K562 (cell line): Measurements from ENCODE around the gene TICAM1. TPM values are rescaled to one million over a fixed set of nuclear protein-coding genes. Genes with fewer than 3 reads are reported as not detected.
A peak's percentile ranks its signal among the peaks of the same experiment; 100 is the strongest.

Source experiments
- CBX5 ChIP-seq: IDR thresholded peaks from 2 replicates; pipeline ENCODE4 v1.6.1; 2014; ENCODE audit warnings: low read depth, borderline replicate concordance
- CHCHD3 ChIP-seq: fragments of 250-450 bp; sonication (Bioruptor Pico); IDR thresholded peaks from 2 replicates; pipeline ENCODE4 v2.1.2; 2022; ENCODE audit warnings: mild to moderate bottlenecking
- CTCF ChIP-seq, 3 experiments: IDR thresholded peaks in 2 of 3; conservative IDR thresholded peaks in 1 of 3; 2 replicates each; pipeline ENCODE4 v1.5.1; 2011 to 2012; ENCODE audit warnings: low read length in 3 of 3, mild to moderate bottlenecking in 3 of 3, control low read depth in 2 of 3, improper control_type of control experiment in 1 of 3, inconsistent platforms in 1 of 3, low read depth in 1 of 3, mixed read lengths in 1 of 3, moderate library complexity in 1 of 3; ENCODE audit not compliant: insufficient read depth in 2 of 3
- E2F4 ChIP-seq: sonication (generic); formaldehyde crosslinking; IDR thresholded peaks from 2 replicates; pipeline ENCODE4 v1.8.0; 2022; ENCODE audit warnings: mild to moderate bottlenecking, low read depth, missing genetic modification reagents
- EP400 ChIP-seq: fragments of 450-650 bp; IDR thresholded peaks from 2 replicates; pipeline ENCODE4 v1.6.1; 2017; ENCODE audit warnings: antibody characterized with exemption, mild to moderate bottlenecking, moderate library complexity
- ETS2 ChIP-seq: IDR thresholded peaks from 2 replicates; pipeline ENCODE4 v1.6.1; 2016; ENCODE audit warnings: borderline replicate concordance, missing genetic modification characterization, mild to moderate bottlenecking, moderate library complexity, missing compliant biosample characterization; ENCODE audit not compliant: poor library complexity, severe bottlenecking
- ETV1 ChIP-seq: fragments of 450-650 bp; conservative IDR thresholded peaks from 2 replicates; pipeline ENCODE4 v1.6.1; 2016; ENCODE audit warnings: missing genetic modification characterization, control low read depth, low read depth, missing compliant biosample characterization
- ETV6 ChIP-seq, 3 experiments: fragments of 150-350 bp in 1 of 3; sonication (generic) in 1 of 3; formaldehyde crosslinking in 1 of 3; IDR thresholded peaks; 2 replicates each; pipeline versions ENCODE4 v1.6.1 to v1.8.0; 2014 to 2022; ENCODE audit warnings: borderline replicate concordance in 2 of 3, low read depth in 2 of 3, antibody characterized with exemption in 1 of 3, low read length in 1 of 3, mild to moderate bottlenecking in 1 of 3, missing genetic modification reagents in 1 of 3
- HES1 ChIP-seq: fragments of 450-650 bp; IDR thresholded peaks from 2 replicates; pipeline ENCODE4 v1.6.1; 2016; ENCODE audit warnings: low read depth, mild to moderate bottlenecking, moderate library complexity
- HMGN3 ChIP-seq: IDR thresholded peaks from 2 replicates; pipeline ENCODE4 v1.6.1; 2011; ENCODE audit warnings: borderline replicate concordance, low read depth, mild to moderate bottlenecking, mixed read lengths, low read length; ENCODE audit not compliant: insufficient read length; ENCODE audit errors: extremely low read depth
- IRF1 ChIP-seq: sonication (generic); formaldehyde crosslinking; IDR thresholded peaks from 2 replicates; pipeline ENCODE4 v1.8.0; 2022; ENCODE audit warnings: missing genetic modification reagents, mild to moderate bottlenecking, borderline replicate concordance
- KDM1A ChIP-seq, 2 experiments: fragments of 450-650 bp; IDR thresholded peaks; 2 replicates each; pipeline ENCODE4 v1.6.1; 2016; ENCODE audit warnings: mild to moderate bottlenecking in 2 of 2
- KDM4B ChIP-seq, 2 experiments: fragments of 450-650 bp in 1 of 2; sonication (generic) in 1 of 2; IDR thresholded peaks; 2 replicates each; pipeline ENCODE4 v1.6.1; 2016 to 2017; ENCODE audit warnings: borderline replicate concordance in 2 of 2, antibody characterized with exemption in 1 of 2, low read depth in 1 of 2, mild to moderate bottlenecking in 1 of 2
- LEF1 ChIP-seq: fragments of 450-650 bp; IDR thresholded peaks from 2 replicates; pipeline ENCODE4 v1.6.1; 2016; ENCODE audit warnings: mild to moderate bottlenecking
- PML ChIP-seq: IDR thresholded peaks from 2 replicates; pipeline ENCODE4 v1.6.1; 2012; ENCODE audit warnings: low read length, inconsistent platforms
- POLR2A ChIP-seq: fragments of 450-650 bp; conservative IDR thresholded peaks from 2 replicates; pipeline ENCODE4 v1.6.1; 2016
- POLR2AphosphoS5 ChIP-seq: IDR thresholded peaks from 2 replicates; pipeline ENCODE4 v1.6.1; 2011; ENCODE audit warnings: mild to moderate bottlenecking, low read depth, low read length, moderate library complexity; ENCODE audit not compliant: control insufficient read depth, insufficient read depth
- SIN3A ChIP-seq, 2 experiments: fragments of 150-350 bp in 1 of 2; IDR thresholded peaks; 2 replicates each; pipeline ENCODE4 v1.6.1; 2011 to 2016; ENCODE audit warnings: borderline replicate concordance in 2 of 2, low read depth in 2 of 2, low read length in 2 of 2, mild to moderate bottlenecking in 2 of 2, moderate library complexity in 2 of 2; ENCODE audit not compliant: control insufficient read depth in 1 of 2
- SMARCA5 ChIP-seq: fragments of 450-650 bp; IDR thresholded peaks from 2 replicates; pipeline ENCODE4 v1.6.1; 2016
- ZNF239 ChIP-seq: fragments of 250-450 bp; sonication (Bioruptor Pico); IDR thresholded peaks from 2 replicates; pipeline ENCODE4 v1.4.0; 2020; ENCODE audit warnings: mild to moderate bottlenecking
- ZNF57 ChIP-seq: fragments of 450-650 bp; formaldehyde crosslinking; IDR thresholded peaks from 2 replicates; pipeline ENCODE4 v1.4.0; 2020; ENCODE audit warnings: mild to moderate bottlenecking, moderate library complexity
- polyA plus RNA-seq, 8 experiments: library from polyadenylated mRNA; depleted of rRNA in 4 of 8; stranded (reverse) in 5 of 8; unstranded in 3 of 8; fragments of >200 nt; fragmentation: Nextera tagmentation in 2 of 8; fragmentation: Illumina TruSeq in 1 of 8; extraction: Ambion mirVana in 2 of 8; extraction: Trizol in 1 of 8; gene quantifications; 2 replicates each; pipeline versions ENCODE4 v1.2.1 to v1.2.3, GENCODE V29; 2011 to 2014; ENCODE audit warnings: inconsistent platforms in 1 of 8, missing spikeins in 1 of 8
- total RNA-seq, 7 experiments: library from RNA; depleted of rRNA in 6 of 7; stranded (reverse); fragments of >200 nt in 6 of 7; fragmentation: Illumina TruSeq in 2 of 7; extraction: Trizol in 2 of 7; gene quantifications; 2 replicates each; pipeline versions ENCODE4 v1.2.1 to v1.2.3, GENCODE V29; 2011 to 2021; ENCODE audit warnings: low replicate concordance in 1 of 7

Gene TICAM1
- total and polyA plus RNA-seq, 9 of the 15 experiments (the other 6 are each of a cell fraction or from before 2014, with no cell fraction given): 0.07 to 11.6 (median 1.5) TPM

- TF ChIP-seq CTCF (IDR thresholded peaks at IDR 0.05 in 2 of 3, conservative IDR thresholded peaks at IDR 0.05 in 1 of 3; ENCODE audit: insufficient read depth in 2 of 3, low read depth in 1 of 3, low read length in 3 of 3): peak in 1 of 3 experiments; percentile 19; a peak in 1 of 6 replicates
- TF ChIP-seq KDM4B (IDR thresholded peaks at IDR 0.05; ENCODE audit: borderline replicate concordance in 2 of 2, low read depth in 1 of 2): no peak
- TF ChIP-seq KDM1A (IDR thresholded peaks at IDR 0.05): no peak
- no peak for TF ChIP-seq E2F4 (CRISPR knock-in tag)
- no peak for TF ChIP-seq CHCHD3 (CRISPR knock-in tag)
- no peak; the same call in 1 of the 2 replicates for TF ChIP-seq EP400
- 0 out of 4 replicates have a peak, but pooled peaks of 1 of the 2 experiments have one; percentile 44 for TF ChIP-seq SIN3A (IDR thresholded peaks at IDR 0.05; ENCODE audit: borderline replicate concordance in 2 of 2, control insufficient read depth in 1 of 2, low read depth in 2 of 2, low read length in 2 of 2)
- no peak for TF ChIP-seq HMGN3
- TF ChIP-seq POLR2A: no peak
- TF ChIP-seq PML: no peak
- no peak for TF ChIP-seq ETV6 (IDR thresholded peaks at IDR 0.05; ENCODE audit: borderline replicate concordance in 1 of 2, low read depth in 2 of 2, low read length in 1 of 2)
- no peak for TF ChIP-seq ETV6 (CRISPR knock-in tag; IDR thresholded peaks at IDR 0.05; ENCODE audit: borderline replicate concordance)
- no peak for TF ChIP-seq SMARCA5
- TF ChIP-seq ZNF239 (CRISPR knock-in tag): no peak
- TF ChIP-seq ZNF57 (CRISPR knock-in tag): no peak
- no peak for TF ChIP-seq CBX5
- no peak for TF ChIP-seq ETS2 (tag)
- TF ChIP-seq IRF1 (CRISPR knock-in tag): no peak
- no peak for TF ChIP-seq HES1
- TF ChIP-seq LEF1: no peak
- no peak for TF ChIP-seq ETV1
- no peak for TF ChIP-seq POLR2AphosphoS5
Measured at GRCh38 chr19:4866595-4867424, 35.3 kb upstream of the TICAM1 start (continued).
